Measurements from ENCODE around the gene PDZD8.

PDZD8 gene

GRCh38 chr10:117375360-117376178, at the start of gene PDZD8:
Gene PDZD8 (minus strand): TSS chr10:117375440. CDS start chr10:117375227, 213 bp downstream.
- peak; percentile 89 to 90 for DNase-seq

GRCh38 chr10:117424171-117424570, 48.9 kb upstream of the PDZD8 start:
- no peak for DNase-seq

GRCh38 chr10:117421985-117422384, 46.7 kb upstream of the PDZD8 start:
- DNase-seq = no peak

- DNase-seq = no peak
Measured at GRCh38 chr10:117420768-117421167, 45.5 kb upstream of the PDZD8 start.

- DNase-seq = no peak
Measured at GRCh38 chr10:117419921-117420320, 44.7 kb upstream of the PDZD8 start.

- DNase-seq = no peak
Measured at GRCh38 chr10:117419159-117419558, 43.9 kb upstream of the PDZD8 start.

GRCh38 chr10:117418121-117418520, 42.9 kb upstream of the PDZD8 start:
- no peak for DNase-seq

GRCh38 chr10:117417196-117417595, 42.0 kb upstream of the PDZD8 start:
- no peak for DNase-seq

GRCh38 chr10:117413928-117414618, 38.8 kb upstream of the PDZD8 start:
- DNase-seq = no peak

GRCh38 chr10:117412469-117413010, 37.3 kb upstream of the PDZD8 start:
- no peak for DNase-seq

- no peak for DNase-seq
Measured at GRCh38 chr10:117411479-117412399, 36.5 kb upstream of the PDZD8 start.

GRCh38 chr10:117410557-117410956, 35.3 kb upstream of the PDZD8 start:
- no peak for DNase-seq

GRCh38 chr10:117409549-117410305, 34.5 kb upstream of the PDZD8 start:
- no peak for DNase-seq

- DNase-seq = no peak
Measured at GRCh38 chr10:117408436-117409384, 33.5 kb upstream of the PDZD8 start.

- no peak for DNase-seq
Measured at GRCh38 chr10:117405730-117406129, 30.5 kb upstream of the PDZD8 start.

GRCh38 chr10:117400329-117400728, 25.1 kb upstream of the PDZD8 start:
- DNase-seq = no peak

GRCh38 chr10:117399341-117400196, 24.3 kb upstream of the PDZD8 start:
- DNase-seq = no peak

GRCh38 chr10:117398029-117398428, 22.8 kb upstream of the PDZD8 start:
- peak in 1 of 2 donors; percentile 16 for DNase-seq

- no peak for DNase-seq
Measured at GRCh38 chr10:117391436-117392205, 16.4 kb upstream of the PDZD8 start.
